Stimulated activated CD8-positive, alpha-beta memory T cell treated with anti-CD3 and anti-CD28 coated beads, Interleukin-7, amount 100 ng/mL, for 4 hours (primary cell): ENCODE data around the gene IL6R.

Experiments
- DNase-seq, 2 donors: peaks; one replicate each; pipeline ENCODE4 v3.0.0-alpha.2; 2020; ENCODE audit warnings: low read depth in 2 of 2

Gene IL6R

GRCh38 chr1:154425172-154425571 is 20.0 kb downstream of the IL6R start:
- no peak for DNase-seq

- DNase-seq, result no peak
These were observed 22.3 kb downstream of the IL6R start for GRCh38 chr1:154427173-154428139.

GRCh38 chr1:154429118-154429517 is 24.0 kb downstream of the IL6R start:
- no peak for DNase-seq

- no peak for DNase-seq
These were observed 24.9 kb downstream of the IL6R start for GRCh38 chr1:154429841-154430611.

GRCh38 chr1:154430903-154431302 is 25.8 kb downstream of the IL6R start:
- DNase-seq, result no peak

GRCh38 chr1:154431586-154432373 is 26.6 kb downstream of the IL6R start:
- peak in 1 of 2 donors; percentile 57 for DNase-seq

GRCh38 chr1:154433161-154433764 is 28.1 kb downstream of the IL6R start:
- peak; percentile 55 for DNase-seq

- DNase-seq, result no peak
These were observed 29.4 kb downstream of the IL6R start for GRCh38 chr1:154434346-154435085.

GRCh38 chr1:154435599-154436200 is 30.6 kb downstream of the IL6R start:
- DNase-seq, result no peak

- no peak for DNase-seq
These were observed 31.3 kb downstream of the IL6R start for GRCh38 chr1:154436433-154436832.

GRCh38 chr1:154440036-154440804 is 35.1 kb downstream of the IL6R start:
- no peak for DNase-seq

GRCh38 chr1:154441241-154441888 is 36.2 kb downstream of the IL6R start:
- DNase-seq, result no peak

GRCh38 chr1:154442006-154442740 is 37.0 kb downstream of the IL6R start:
- DNase-seq, result no peak

GRCh38 chr1:154443274-154444013 is 38.3 kb downstream of the IL6R start:
- no peak for DNase-seq

GRCh38 chr1:154445040-154445472 is 39.9 kb downstream of the IL6R start:
- DNase-seq, result no peak

- no peak for DNase-seq
These were observed 41.1 kb downstream of the IL6R start for GRCh38 chr1:154446292-154446691.

GRCh38 chr1:154446789-154447188 is 41.6 kb downstream of the IL6R start:
- DNase-seq, result no peak
